Measurements from ENCODE around the gene SLC12A8.

SLC12A8 gene

DNA sequence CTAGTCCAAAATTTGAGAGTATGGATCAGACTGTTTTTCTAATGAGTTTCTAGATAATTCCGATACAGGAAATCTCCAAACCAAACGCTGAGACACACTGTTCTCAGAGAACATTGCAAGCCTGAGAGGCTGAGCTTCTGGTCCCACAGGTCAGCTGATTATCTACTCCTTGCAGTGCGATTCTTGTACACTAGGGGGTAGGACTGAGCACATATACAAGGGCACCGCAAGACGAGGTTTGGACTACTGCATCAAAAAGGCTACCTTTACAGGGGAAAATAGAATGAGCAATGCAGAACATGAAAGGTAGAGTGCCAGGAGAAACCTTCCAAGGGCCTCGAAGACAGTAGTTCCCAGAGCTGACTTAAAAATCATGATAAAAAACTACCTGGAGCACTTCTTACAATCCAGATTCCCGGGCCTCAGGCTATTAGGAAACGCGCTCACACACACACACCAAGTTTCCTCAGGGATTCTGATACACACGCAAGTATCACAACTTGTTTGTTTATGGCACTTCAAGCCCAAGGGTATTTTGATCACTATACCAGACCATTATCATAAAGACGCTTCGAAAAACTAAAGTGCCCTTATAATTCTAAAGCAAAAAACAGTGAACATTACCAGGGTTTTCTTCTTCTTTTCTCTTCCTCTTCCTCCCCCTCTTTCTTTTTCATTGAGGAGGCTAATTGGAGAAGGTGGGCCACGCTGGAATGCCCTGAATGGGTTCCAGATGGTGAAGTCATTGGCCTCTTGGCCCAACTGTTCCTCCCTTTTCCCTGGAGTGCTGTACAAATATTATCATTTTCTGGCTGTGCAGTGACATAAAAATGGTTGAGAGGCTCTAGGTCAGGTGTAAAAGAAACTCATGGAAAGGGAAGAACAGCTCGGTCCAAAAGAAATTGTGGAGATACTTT is 61.8 kb downstream of the SLC12A8 start:
- no peak for DNase-seq

DNA sequence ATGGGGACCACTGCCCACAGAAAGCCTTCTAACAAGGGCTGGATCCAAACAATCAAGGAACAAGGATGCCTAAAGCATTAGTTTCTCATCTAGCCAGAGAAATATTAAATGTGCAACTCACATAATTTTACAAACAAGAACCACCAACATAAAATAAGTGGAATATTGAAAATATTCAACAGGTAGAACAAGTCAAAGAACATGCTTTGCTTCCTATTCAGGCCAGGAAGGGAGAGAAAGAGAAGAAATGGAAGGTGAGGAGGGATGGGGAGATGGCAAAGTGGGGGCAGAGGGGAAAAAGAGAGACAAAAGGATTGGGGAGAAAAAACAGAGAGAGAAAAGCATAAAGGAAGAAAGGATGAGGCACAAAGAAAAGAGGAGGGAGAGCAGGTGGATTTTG is 63.1 kb downstream of the SLC12A8 start:
- no peak for DNase-seq

DNA sequence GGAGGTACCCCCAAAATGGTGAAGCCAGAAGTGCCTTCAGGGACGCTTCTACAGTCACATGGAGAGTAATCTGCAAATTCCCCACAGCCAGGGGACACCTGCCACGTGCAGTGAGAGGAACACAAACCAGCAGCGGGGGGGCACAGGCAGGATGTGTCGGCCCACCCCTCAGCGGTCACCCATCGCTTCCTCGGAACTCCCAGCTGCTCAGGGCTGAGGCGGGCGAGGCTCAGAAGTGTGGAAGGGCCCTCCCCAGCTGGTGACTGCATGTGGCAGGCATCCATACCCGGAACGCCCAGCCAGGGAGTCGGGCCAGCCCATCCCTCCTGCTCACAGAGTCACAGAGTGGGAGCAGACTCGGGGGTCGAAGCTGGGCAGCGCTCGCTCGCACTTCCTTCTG is 63.7 kb downstream of the SLC12A8 start:
- DNase-seq = no peak

DNA sequence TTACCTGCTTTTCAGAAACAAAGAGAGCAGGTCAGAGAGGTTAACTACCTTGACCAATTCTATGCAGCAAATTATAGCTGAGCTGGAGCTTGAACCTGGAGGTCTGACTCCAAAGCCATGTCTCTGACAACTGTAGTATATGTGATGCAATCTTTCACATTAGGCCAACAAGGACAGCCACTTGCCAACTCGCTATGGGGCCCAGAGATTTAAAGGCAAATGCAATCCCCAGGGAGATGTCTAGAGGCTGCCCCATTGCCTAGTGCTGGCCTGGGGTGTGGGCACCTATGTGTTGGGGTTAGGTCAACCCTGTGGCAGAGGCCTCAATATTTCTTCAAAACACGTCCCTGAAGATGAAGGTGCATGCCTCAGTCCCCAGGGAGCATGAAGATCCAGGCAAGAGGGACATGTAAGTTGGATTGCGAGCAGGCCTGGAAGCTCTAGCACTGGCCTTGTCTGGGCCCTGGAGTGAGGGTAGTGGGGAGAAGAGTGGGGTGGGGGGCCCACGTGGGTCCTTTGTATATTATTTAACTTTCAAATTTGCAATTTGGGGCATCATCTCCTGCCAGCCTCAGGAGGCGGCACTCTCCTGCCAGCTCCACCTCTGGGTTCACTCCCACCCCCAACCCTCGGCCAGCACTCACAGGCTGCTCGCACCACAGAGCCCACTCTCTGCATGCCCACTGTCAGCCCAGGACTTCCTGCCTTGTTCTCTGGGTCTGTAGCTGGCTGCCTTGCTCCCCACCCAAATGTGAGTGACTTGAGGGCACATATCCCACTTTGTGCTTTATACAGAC is 64.3 kb downstream of the SLC12A8 start:
- DNase-seq = no peak

DNA sequence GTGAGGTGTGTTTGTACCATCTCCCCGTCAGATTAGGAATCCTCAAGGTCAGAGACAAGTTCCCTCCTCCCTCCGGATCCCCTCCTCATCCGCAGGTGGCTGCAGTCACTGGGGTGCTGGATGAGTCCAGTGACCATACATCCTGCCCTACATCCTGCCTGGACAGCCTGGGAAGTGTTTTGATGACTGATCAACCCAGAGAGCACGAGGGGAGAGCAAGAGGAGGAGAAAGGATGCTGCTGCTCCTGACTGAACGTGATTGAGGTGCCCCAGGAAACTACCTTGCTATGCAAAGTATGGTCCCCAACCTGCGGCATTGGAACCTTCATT is 65.1 kb downstream of the SLC12A8 start:
- DNase-seq = no peak

DNA sequence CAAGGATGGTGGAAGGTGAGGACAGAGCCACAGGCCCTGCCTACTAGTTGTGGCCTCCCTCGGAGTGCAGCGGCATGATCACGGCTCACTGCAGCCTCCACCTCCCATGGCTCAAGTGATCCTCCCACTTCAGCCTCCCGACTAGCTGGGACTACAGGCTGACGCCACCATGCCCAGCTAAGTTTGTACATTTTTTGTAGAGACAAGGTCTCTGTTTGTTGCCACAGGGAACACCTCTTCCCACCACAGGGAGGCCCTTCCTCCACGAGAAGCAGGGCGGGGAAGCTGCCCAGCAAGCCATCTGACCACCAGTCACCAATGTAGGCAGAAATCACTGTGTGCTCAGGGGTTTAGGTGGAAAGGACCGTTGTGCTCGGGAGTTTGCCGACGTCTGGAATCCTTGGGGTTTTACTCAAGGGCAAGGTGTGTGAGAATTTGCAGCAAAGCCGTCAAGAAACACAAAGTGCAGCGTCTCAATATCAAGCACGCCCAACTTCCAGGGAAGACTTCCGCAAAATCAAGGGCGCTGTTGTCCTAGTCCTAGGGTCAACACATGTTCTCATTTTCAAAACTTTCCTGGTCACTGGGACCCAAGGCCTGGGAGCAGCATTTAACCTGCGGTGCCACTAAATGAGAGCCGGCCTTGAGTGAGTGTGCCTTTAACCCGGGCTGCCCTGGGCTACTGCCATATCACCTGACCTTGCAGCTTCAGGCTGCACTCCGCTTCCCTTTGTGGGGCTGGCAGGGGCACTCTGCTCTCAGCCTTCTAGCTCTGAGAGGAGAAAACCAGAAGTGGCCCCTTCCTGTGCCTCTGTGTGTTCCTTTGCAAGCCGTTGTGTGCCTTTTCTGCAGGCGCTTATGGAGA is 65.7 kb downstream of the SLC12A8 start:
- DNase-seq = no peak

DNA sequence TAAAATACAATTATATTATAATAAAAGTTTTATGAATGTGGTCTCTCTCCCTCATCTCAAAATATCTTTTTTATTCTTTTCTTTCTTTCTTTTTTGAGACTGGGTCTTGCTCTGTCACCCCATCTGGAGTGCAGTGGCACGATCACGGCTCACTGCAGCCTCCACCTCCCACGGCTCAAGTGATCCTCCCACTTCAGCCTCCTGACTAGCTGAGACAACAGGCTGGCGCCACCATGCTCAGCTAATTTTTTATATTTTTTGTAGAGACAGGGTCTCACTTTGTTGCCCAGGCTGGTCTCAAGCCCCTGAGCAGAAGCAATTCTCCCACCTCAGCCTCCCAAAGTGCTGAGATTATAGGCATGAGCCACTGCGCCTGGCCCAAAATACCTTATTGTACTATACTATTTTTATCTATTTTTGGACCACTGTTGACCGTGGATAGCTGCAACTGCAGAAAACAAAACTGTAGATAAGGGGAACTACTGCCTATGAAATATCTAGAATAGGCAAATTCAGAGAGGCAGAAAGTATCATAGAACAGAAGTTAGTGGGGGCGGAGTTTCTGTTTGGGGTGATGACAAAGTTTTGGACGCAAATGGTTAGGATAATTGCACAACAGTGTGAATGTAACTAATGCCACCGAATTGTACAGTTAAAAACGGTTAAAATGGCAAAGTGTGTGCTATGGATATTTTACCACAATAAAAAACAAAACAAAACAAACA is 66.6 kb downstream of the SLC12A8 start:
- no peak for DNase-seq

DNA sequence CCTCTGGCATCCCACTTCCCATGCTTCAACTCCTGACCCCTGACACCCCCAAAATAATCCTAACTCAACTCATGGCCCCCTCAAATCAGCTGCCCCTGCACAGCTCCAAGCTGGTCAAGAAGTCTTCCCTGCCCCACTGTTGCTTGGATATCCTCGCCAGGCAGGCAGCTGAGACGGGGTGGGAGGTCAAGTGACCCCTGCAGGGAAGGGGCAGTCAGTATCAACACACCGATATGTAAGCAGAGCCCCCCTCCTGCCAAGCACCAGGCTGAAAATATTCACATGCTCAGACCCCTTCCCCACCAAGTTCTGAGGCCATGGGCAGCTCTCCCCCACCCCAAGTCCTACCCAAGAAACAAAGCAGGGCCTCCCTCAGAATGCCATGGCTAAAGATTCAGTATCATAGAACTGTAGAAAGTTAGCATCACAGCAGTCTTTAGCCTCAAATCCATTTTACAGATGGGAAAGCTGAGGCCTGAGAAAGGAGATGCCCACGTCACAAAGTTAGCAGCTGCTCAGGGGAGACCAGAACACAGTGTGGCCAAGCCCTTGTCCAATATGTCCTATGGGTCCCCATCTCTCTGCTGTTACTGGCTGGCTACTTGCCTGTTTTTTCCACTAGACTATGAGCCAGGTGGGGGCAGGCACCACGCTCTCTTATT is 67.8 kb downstream of the SLC12A8 start:
- no peak for DNase-seq

DNA sequence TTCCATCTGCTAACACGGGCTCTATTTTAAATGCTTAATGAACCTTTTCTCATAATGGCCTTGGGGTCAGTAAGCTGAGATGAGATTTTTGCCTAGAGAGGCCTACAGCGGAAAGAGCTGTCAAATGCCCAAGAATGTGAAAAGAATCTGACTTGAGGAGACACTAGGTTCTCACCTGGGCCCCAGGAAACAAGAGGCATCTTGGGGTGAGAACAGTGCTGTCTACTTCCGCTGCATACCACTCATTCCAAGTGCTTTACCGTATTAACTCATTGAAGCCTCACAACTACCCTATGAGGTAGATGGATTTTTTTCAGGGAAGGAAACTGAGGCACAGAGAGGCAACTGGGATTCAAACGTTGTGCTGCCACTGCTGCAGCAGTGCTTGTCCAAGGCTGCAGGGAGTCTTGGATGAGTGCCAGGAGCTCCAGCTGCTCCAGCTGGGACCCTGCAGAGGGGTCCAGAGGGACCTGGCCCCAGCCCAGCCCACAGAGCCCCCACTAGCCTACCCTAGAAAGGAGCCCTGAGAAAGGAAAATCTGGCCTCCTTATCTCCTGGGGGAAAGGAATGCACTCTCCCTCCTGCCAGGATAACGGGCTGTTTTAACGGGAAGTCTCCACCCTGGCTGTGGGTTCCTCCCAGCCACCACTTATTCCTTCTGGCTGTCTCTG is 68.4 kb downstream of the SLC12A8 start:
- no peak for DNase-seq

DNA sequence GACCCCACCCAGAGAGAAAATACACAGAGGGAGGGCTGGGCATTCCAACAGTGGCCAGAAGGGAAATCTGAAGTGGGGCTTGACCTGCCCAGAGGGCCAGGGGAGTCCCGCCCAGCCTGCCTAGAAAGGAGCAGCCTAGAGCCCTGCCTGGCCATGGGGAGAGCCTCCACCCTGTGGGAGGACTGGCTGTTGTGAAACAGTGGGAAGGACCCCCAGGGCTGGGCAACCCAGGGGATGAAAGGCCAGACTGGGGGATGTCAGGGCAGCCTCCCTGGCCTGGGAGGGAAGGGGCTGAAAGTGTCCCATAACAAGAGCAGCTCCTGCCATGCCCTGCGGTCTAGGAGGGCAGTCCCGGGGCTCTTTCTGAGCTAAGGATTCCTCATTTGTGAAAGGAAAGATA is 69.0 kb downstream of the SLC12A8 start:
- no peak for DNase-seq

DNA sequence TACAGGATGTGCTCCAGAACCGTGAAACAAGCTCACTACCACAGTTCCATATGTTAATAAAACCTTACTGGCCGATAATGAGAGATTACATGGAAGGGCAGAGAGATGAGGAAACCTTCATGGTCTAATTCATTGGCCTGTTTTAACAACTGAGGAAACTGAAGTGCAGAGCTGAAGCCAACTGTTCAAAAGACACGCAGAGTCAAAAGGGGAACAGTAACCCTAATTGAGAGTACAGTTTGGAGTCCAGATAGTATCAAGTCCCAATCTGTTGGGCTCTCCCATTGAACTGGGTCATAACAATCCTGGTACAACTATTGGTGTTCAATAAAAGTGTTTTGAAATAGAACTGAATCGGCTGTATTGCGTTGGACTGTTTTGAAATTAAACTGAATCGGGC is 69.6 kb downstream of the SLC12A8 start:
- no peak for DNase-seq

DNA sequence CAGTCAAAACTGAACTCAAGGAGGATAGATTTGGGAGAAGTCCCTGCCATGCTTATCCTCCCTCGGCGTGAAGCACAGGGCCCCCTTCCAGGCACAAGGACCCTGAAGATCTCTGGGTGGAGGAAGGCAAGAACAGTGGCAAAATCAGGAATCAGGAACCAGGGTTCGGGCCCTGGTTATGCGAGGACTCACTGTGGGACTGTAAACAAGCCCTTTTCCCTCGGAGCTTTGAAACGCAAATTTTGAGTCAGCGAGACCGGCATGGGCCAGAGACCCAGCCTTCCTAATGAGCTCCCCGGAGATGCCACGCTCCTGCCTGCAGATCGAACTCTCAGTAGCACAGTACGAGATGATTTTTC is 70.1 kb downstream of the SLC12A8 start:
- DNase-seq = no peak

DNA sequence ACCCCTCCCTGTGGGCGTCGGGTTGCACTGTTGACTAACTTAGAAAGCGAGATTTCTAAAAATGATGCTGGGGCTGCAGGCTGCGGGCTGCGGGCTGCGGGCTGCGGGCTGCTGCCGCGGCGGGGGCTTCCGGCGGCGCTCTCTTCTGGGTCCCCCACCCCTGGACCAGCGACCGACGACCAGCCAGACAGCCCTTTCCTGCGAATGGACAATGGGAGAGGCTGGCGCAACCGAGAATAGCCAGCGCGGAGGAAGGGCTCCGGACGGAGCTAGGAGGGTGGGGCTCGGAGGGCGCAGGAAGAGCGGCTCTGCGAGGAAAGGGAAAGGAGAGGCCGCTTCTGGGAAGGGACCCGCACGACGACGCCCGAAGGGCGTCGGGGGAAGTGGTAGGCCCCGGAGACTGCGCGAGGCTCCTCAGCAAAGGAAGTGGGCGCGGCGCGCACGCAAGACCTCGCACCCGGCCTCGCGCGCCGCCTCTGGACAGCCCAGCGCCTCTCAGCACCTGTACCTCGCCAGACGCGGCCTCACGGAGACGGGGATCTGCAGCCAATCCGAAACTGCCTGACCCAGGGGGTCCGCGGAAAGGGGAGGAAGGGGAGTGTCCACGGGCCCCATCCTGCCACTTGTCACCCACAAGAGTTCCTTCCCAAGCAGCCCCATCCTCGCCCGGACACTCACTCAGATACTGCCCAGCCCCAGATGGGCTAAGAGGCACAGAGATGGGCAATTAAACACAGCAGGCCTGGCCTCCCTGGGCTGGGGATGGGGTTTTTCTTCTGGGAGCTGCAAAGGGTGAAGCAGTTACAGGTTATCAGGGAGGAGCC is 70.7 kb downstream of the SLC12A8 start:
- DNase-seq = no peak

DNA sequence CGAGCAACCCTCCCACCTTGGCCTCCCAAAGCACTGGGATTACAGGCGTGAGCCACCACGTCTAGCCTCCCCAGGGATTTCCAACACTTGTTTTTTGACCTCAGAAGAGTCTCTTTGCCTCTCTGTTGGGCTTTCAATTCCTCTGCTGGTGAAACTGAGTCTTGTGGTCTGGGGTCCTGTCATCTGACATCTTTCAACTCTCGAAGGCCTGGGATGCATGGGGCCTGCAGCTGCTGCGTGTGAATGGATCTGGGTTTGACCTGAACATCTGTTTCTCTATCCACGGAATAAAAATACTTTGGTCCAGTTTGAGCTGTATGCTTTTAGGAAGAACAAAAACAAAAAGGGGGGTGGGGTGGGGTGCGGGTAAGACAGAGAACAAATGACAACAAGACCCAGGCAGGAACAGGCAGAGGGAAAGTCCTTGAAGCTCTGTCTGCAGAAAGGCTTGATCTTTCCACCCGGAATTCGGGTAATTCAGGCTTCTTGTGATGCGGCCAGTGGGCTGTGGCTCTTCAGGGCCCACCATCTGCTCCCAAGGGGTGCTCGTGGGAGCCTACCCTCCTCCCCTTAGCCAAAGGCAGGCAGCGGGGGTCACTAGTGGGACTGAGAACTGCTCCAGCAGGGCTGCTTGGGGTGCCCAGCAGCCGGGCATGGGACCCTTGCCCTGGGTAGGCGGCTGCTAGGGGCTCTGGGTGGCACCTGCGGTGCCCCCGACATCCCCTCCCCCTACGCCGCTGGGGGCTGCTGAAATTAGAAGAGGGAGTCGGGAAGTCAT is 71.5 kb downstream of the SLC12A8 start:
- DNase-seq = no peak

DNA sequence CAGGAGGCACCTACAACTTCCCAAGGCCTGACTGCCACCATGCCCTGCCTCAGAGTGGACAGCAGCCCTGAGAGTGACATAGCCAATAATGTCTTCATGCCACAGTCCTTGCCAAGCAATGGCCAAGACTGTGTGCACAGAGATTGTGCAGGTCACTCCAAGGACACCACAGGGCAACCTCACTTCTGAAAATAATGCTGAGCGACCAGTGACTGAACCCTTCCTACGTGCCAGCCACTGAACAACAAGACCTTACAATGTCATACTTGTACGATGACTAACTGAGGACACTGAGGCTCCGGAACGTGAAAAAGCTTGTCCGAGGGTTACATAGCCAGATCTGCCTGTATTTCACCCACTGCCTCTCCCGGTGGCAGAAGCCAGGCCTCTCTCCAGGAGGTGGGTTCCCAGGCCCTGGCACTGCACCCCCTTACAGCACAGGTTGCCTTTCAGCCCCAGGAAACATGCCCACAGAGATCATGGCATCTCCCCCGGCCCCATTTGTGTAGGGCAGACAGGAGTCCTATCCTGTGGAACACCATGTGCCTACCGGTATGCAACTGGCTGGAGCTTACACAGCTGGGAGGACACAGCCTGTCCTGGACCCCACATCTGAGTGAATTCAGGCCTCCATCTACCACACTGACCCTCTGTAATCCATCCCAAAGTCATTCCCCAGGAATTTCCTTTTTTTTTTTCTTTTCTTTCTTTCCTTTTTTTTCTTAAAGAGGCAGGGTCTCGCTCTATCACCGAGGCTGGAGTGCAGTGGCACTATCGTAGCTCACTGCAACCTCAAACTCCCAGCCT is 72.3 kb downstream of the SLC12A8 start:
- DNase-seq = no peak

DNA sequence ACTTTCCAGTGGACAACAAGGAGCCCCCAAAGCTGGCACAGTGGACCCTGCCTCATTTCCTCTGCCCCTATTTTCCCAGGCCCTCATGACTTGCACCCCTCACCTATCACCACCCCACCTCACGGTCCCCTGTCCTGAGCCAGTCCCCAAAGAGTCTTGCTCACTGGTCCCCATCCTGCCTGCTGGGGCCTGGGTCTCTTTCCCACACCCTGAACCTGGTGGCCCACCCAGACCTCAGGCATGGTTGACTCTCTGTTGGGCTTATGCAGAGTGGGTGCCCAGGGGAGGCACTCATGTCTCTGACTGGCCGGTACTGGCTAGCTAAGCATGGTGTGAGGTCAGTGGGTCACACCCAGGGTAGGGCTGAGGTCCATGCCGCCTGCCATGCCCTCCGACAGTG is 73.2 kb downstream of the SLC12A8 start:
- no peak for DNase-seq

DNA sequence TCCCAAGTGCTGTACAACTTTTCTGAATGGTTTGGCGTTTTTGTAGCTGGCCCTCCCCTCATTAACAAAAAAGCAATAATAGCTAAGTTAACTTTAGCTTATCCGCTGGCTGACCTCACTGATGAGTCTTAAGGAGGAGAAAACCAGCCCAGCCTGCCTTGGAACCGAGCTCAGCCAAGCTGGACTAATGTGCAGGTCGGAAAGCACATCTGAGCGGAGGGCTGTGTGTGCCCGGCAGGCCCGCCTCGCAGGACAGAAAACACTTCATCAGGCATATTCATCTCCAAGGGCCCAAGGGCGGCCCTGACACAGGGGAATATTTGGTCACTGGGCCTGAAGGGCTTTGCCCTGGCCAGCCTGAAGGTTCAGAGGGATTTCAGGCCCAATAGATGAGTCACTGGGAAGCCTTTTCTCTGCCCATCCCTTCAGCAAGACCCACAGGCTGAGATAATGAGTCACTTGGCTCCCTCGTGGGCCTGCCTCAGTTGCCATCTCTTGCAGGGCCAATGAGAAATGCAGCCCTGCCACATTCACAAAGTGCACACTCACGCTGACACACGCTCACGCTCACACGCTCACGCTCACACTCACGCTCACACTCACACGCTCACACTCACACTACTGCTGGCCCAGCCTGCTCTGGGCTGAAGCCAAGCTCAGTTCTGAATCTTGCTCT is 75.1 kb downstream of the SLC12A8 start:
- DNase-seq = no peak

DNA sequence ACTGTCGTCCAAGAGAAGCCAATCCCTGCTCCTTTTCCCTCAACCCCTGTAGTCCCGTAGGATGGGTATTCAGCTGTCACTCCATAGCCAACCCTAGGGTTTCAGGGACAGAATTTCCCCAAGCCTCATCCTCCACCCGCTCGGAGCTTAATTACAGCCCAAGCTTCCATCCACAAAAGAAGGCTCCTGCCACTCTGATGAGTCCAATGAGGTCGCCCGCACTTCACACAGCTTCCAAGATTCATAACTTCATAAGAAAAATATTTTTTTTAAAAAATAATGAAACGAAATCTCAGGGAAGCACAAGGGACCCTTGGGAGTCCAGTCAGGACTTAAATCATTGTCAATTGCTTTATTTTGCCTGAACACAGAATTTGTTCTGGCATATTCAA is 75.6 kb downstream of the SLC12A8 start:
- DNase-seq = no peak

Measured in cerebellar nuclear complex (tissue), 1 donor.